HG03025 (cell line): ENCODE data around the gene ATP2B2.

Experiments
- ATAC-seq: cut with Tn5 transposase; IDR thresholded peaks from one replicate; pipeline ENCODE4 v1.9.1; 2021; ENCODE audit warnings: mild to moderate bottlenecking, moderate library complexity; ENCODE audit not compliant: unreplicated experiment, low FRiP score

ATP2B2 gene

GRCh38 chr3:10407361-10407760, 98.0 kb downstream of the ATP2B2 start:
- ATAC-seq: no peak

- ATAC-seq: no peak
Observed at GRCh38 chr3:10406414-10406813, 99.0 kb downstream of the ATP2B2 start.

GRCh38 chr3:10405816-10406215, 99.6 kb downstream of the ATP2B2 start:
- ATAC-seq: no peak

- ATAC-seq: no peak
Observed at GRCh38 chr3:10404876-10405275, 100.5 kb downstream of the ATP2B2 start.

GRCh38 chr3:10404377-10404776, 101.0 kb downstream of the ATP2B2 start:
- ATAC-seq: no peak

- ATAC-seq: no peak
Observed at GRCh38 chr3:10401990-10402761, 103.2 kb downstream of the ATP2B2 start.

GRCh38 chr3:10400749-10401495, 104.5 kb downstream of the ATP2B2 start:
- ATAC-seq: no peak

GRCh38 chr3:10400050-10400748, 105.2 kb downstream of the ATP2B2 start:
- no peak for ATAC-seq

- ATAC-seq: no peak
Observed at GRCh38 chr3:10399634-10400033, 105.8 kb downstream of the ATP2B2 start.

- no peak for ATAC-seq
Observed at GRCh38 chr3:10398341-10398740, 107.0 kb downstream of the ATP2B2 start.

GRCh38 chr3:10397879-10398278, 107.5 kb downstream of the ATP2B2 start:
- ATAC-seq: no peak

- ATAC-seq: no peak
Observed at GRCh38 chr3:10396931-10397330, 108.5 kb downstream of the ATP2B2 start.

GRCh38 chr3:10396083-10396482, 109.3 kb downstream of the ATP2B2 start:
- ATAC-seq: no peak

GRCh38 chr3:10395671-10396070, 109.7 kb downstream of the ATP2B2 start:
- no peak for ATAC-seq

GRCh38 chr3:10395196-10395595, 110.2 kb downstream of the ATP2B2 start:
- ATAC-seq: no peak

- no peak for ATAC-seq
Observed at GRCh38 chr3:10394491-10395025, 110.8 kb downstream of the ATP2B2 start.

GRCh38 chr3:10393514-10393913, 111.9 kb downstream of the ATP2B2 start:
- ATAC-seq: no peak

GRCh38 chr3:10392906-10393461, 112.4 kb downstream of the ATP2B2 start:
- ATAC-seq: no peak

GRCh38 chr3:10392244-10392643, 113.1 kb downstream of the ATP2B2 start:
- no peak for ATAC-seq

- no peak for ATAC-seq
Observed at GRCh38 chr3:10391391-10391790, 114.0 kb downstream of the ATP2B2 start.
